Thymus (tissue), 11 donors: ENCODE measurements around the gene ACTN4. TPM values are rescaled to one million over a fixed set of nuclear protein-coding genes. Genes with fewer than 3 reads are reported as not detected.

Source experiments
- DNase-seq, 9 donors: peaks; one replicate each; pipeline ENCODE4 v3.0.0-alpha.2; 2013; ENCODE audit warnings: low spot score in 9 of 9, low read depth in 6 of 9, missing footprints in 1 of 9
- H3K27ac ChIP-seq, 2 donors: one replicate each; pipeline ENCODE4 v1.5.1; 2013; ENCODE audit warnings: control low read depth in 1 of 2, low read depth in 1 of 2, low read length in 1 of 2, mild to moderate bottlenecking in 1 of 2, moderate library complexity in 1 of 2
- H3K27me3 ChIP-seq, 2 donors: one replicate each; pipeline ENCODE4 v1.5.1; 2013; ENCODE audit warnings: low read length in 1 of 2; ENCODE audit not compliant: control insufficient read depth in 2 of 2, insufficient read depth in 1 of 2
- H3K36me3 ChIP-seq, 2 donors: one replicate each; pipeline ENCODE4 v1.5.1; 2013; ENCODE audit warnings: low read length in 1 of 2, mild to moderate bottlenecking in 1 of 2, moderate library complexity in 1 of 2; ENCODE audit not compliant: control insufficient read depth in 2 of 2, insufficient read depth in 2 of 2
- H3K4me1 ChIP-seq, 2 donors: one replicate each; pipeline ENCODE4 v1.5.1; 2013; ENCODE audit warnings: low read length in 2 of 2; ENCODE audit not compliant: control insufficient read depth in 2 of 2, insufficient read depth in 2 of 2
- H3K4me3 ChIP-seq, 2 donors: one replicate each; pipeline ENCODE4 v1.5.1; 2013; ENCODE audit warnings: low read length in 2 of 2, control low read depth in 1 of 2, mild to moderate bottlenecking in 1 of 2
- H3K9me3 ChIP-seq, 2 donors: one replicate each; pipeline ENCODE4 v1.5.1; 2013; ENCODE audit warnings: low read length in 1 of 2, mild to moderate bottlenecking in 1 of 2; ENCODE audit not compliant: control insufficient read depth in 2 of 2, insufficient read depth in 1 of 2
- WGBS: extraction: QIAGEN DNeasy Blood & Tissue Kit; methylation state at CpG from one replicate; pipeline ENCODE4 v1.1.7; 2013; 5-methylcytosine and 5-hydroxymethylcytosine counted together
- polyA plus RNA-seq: library from polyadenylated mRNA; stranded (reverse); fragments of 200-250 nt; gene quantifications from one replicate; pipeline ENCODE4 v1.2.3, GENCODE V29; 2013
- total RNA-seq: library from RNA; stranded (reverse); fragments of 120-200 nt; gene quantifications from one replicate; pipeline ENCODE4 v1.2.4, GENCODE V29; 2013
- donor health status: healthy.

Gene ACTN4
- total and polyA plus RNA-seq, 2 donors = 23.8 to 124 TPM

- Histone ChIP-seq H3K4me1 (peaks cover 0 to 25% of the 10 kb centered on the region in 2 donors), H3K9me3 (no peaks in the 10 kb centered on the region), H3K36me3 (peaks cover 13 to 36% of the 10 kb centered on the region in 2 donors), H3K27me3 (no peaks in the 10 kb centered on the region), H3K27ac (no peak overlapping the region), H3K4me3 (no peak overlapping the region)
- DNase-seq = no peak
- WGBS = 92% methylated on average over 19 of the region's 19 CpGs
Measured at GRCh38 chr19:38713227-38713649, 65.8 kb downstream of the ACTN4 start.

GRCh38 chr19:38713865-38714264 is 66.4 kb downstream of the ACTN4 start:
- Histone ChIP-seq H3K27me3 (no peaks in the 10 kb centered on the region), H3K4me1 (peaks cover 0 to 25% of the 10 kb centered on the region in 2 donors), H3K4me3 (no peak overlapping the region), H3K27ac (no peak overlapping the region), H3K9me3 (no peaks in the 10 kb centered on the region), H3K36me3 (peaks cover 13 to 40% of the 10 kb centered on the region in 2 donors)
- no peak for DNase-seq
- WGBS = 97% methylated on average over 14 of the region's 14 CpGs

- Histone ChIP-seq H3K9me3 (no peaks in the 10 kb centered on the region), H3K27ac (no peak overlapping the region), H3K27me3 (no peaks in the 10 kb centered on the region), H3K36me3 (peaks cover 10 to 37% of the 10 kb centered on the region in 2 donors), H3K4me1 (peaks cover 0 to 22% of the 10 kb centered on the region in 2 donors), H3K4me3 (no peak overlapping the region)
- 97% methylated on average over 14 of the region's 14 CpGs for WGBS
- no peak for DNase-seq
Measured at GRCh38 chr19:38714354-38714778, 66.9 kb downstream of the ACTN4 start.

GRCh38 chr19:38715555-38715954 is 68.1 kb downstream of the ACTN4 start:
- no peaks in the 10 kb centered on the region for H3K27me3 ChIP-seq
- peaks cover 0 to 11% of the 10 kb centered on the region in 2 donors for H3K4me1 ChIP-seq
- H3K9me3 ChIP-seq = no peaks in the 10 kb centered on the region
- 98% methylated on average over 3 of the region's 3 CpGs for WGBS
- peaks cover 13 to 25% of the 10 kb centered on the region in 2 donors for H3K36me3 ChIP-seq
- no peak overlapping the region for H3K4me3 ChIP-seq
- no peak for DNase-seq
- no peak overlapping the region for H3K27ac ChIP-seq

- WGBS = 97% methylated on average over 17 of the region's 17 CpGs
- H3K4me1 ChIP-seq = peaks cover 0 to 2% of the 10 kb centered on the region in 2 donors
Measured at GRCh38 chr19:38717051-38717450, 69.6 kb downstream of the ACTN4 start.

GRCh38 chr19:38717855-38718254 is 70.4 kb downstream of the ACTN4 start:
- no peak overlapping the region for H3K27ac ChIP-seq
- no peak for DNase-seq
- peaks cover 0 to 2% of the 10 kb centered on the region in 2 donors for H3K4me1 ChIP-seq

More at GRCh38 chr19:38717051-38717450, 69.6 kb downstream of the ACTN4 start:
- no peak overlapping the region for H3K27ac ChIP-seq
- no peaks in the 10 kb centered on the region for H3K9me3 ChIP-seq
- peaks cover 15 to 34% of the 10 kb centered on the region in 2 donors for H3K36me3 ChIP-seq
- no peaks in the 10 kb centered on the region for H3K27me3 ChIP-seq
- no peak overlapping the region for H3K4me3 ChIP-seq
- no peak for DNase-seq

GRCh38 chr19:38718747-38719543 is 71.5 kb downstream of the ACTN4 start:
- no peaks in the 10 kb centered on the region for H3K9me3 ChIP-seq
- DNase-seq = no peak
- WGBS = 97% methylated on average over 24 of the region's 24 CpGs
- peaks cover 24 to 38% of the 10 kb centered on the region in 2 donors for H3K36me3 ChIP-seq
- no peak overlapping the region for H3K27ac ChIP-seq
- no peaks in the 10 kb centered on the region for H3K27me3 ChIP-seq
- H3K4me1 ChIP-seq = no peaks in the 10 kb centered on the region
- H3K4me3 ChIP-seq = no peak overlapping the region

More at GRCh38 chr19:38717855-38718254, 70.4 kb downstream of the ACTN4 start:
- H3K4me3 ChIP-seq = no peak overlapping the region
- peaks cover 22 to 35% of the 10 kb centered on the region in 2 donors for H3K36me3 ChIP-seq
- H3K27me3 ChIP-seq = no peaks in the 10 kb centered on the region
- 96% methylated on average over 11 of the region's 11 CpGs for WGBS
- no peaks in the 10 kb centered on the region for H3K9me3 ChIP-seq

- DNase-seq = no peak
- Histone ChIP-seq H3K36me3 (peaks cover 27 to 41% of the 10 kb centered on the region in 2 donors), H3K27ac (no peak overlapping the region), H3K4me3 (no peak overlapping the region), H3K27me3 (no peaks in the 10 kb centered on the region), H3K4me1 (no peaks in the 10 kb centered on the region), H3K9me3 (no peaks in the 10 kb centered on the region)
- 95% methylated on average over 24 of the region's 24 CpGs for WGBS
Measured at GRCh38 chr19:38719761-38720558, 72.5 kb downstream of the ACTN4 start.
